Upper lobe of right lung (tissue), 1 donor: ENCODE measurements around the gene TMEM238L. TPM values are rescaled to one million over a fixed set of nuclear protein-coding genes. Genes with fewer than 3 reads are reported as not detected.

Source experiments
- ATAC-seq: fragments of 200-7000 bp; cut with Tn5 transposase; one replicate; pipeline ENCODE4 v1.9.1; 2020; ENCODE audit warnings: mild to moderate bottlenecking, moderate library complexity
- DNase-seq: peaks from one replicate; pipeline ENCODE4 v3.0.0-alpha.2; 2020
- H3K27ac ChIP-seq: fragments of 200-600 bp; one replicate; pipeline ENCODE4 v1.8.0; 2022
- H3K27me3 ChIP-seq: fragments of 200-600 bp; one replicate; pipeline ENCODE4 v1.8.0; 2022; ENCODE audit warnings: mild to moderate bottlenecking
- H3K36me3 ChIP-seq: fragments of 200-600 bp; one replicate; pipeline ENCODE4 v1.8.0; 2022
- H3K4me1 ChIP-seq: fragments of 200-600 bp; one replicate; pipeline ENCODE4 v1.8.0; 2022
- H3K4me3 ChIP-seq: fragments of 200-600 bp; one replicate; pipeline ENCODE4 v1.8.0; 2022; ENCODE audit warnings: mild to moderate bottlenecking
- H3K9me3 ChIP-seq: fragments of 200-600 bp; one replicate; pipeline ENCODE4 v1.8.0; 2022
- intact Hi-C: fragments of 100-400 bp; cut with DNase I; formaldehyde crosslinking; loops from one replicate; pipeline ENCODE4 v1.11.0; 2022
- total RNA-seq: library from RNA; stranded (reverse); fragmentation: NEBNext Ultra II Directional; extraction: Animal tissue kit (Norgen Biotek cat#: 25700); gene quantifications from one replicate; pipeline ENCODE4 v1.2.1, GENCODE V29; 2021
- TF ChIP-seq, protein P1 (sequence below): fragments of 200-600 bp; IDR thresholded peaks from one replicate; pipeline ENCODE4 v1.8.0; 2022; ENCODE audit warnings: antibody characterized with exemption
- donor health status: DM: no; HTN: yes; CAD: no; lungs with severe emphysema.

The TMEM238L gene
- total RNA-seq, 1 donor from 2014 or later: not detected

DNA sequence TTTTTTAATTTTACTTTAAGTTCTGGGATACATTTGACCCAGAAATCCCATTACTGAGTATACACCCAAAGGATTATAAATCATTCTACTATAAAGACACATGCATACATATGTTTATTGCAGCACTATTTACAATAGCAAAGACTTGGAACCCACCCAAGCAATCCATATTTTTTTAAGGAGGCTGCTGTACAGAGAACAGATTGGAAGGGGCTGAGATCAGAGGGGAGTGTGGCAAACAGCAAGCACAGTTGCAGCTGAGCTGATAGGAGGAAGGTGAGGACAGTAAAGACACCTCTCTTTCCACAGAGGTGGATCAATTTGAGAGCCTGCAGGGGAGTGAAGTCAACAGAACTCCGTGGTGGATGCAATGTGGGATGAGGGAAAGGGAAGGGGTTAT lies 10.2 kb upstream of the TMEM238L start:
- Histone ChIP-seq H3K27ac (no peak overlapping the region), H3K4me1 (no peaks in the 10 kb centered on the region), H3K36me3 (no peaks in the 10 kb centered on the region), H3K27me3 (no peaks in the 10 kb centered on the region), H3K9me3 (no peaks in the 10 kb centered on the region), H3K4me3 (no peak overlapping the region)
- intact Hi-C loops: no loop called here
- DNase-seq (no peak), ATAC-seq (no peak)
- TF ChIP-seq, protein P1, sequence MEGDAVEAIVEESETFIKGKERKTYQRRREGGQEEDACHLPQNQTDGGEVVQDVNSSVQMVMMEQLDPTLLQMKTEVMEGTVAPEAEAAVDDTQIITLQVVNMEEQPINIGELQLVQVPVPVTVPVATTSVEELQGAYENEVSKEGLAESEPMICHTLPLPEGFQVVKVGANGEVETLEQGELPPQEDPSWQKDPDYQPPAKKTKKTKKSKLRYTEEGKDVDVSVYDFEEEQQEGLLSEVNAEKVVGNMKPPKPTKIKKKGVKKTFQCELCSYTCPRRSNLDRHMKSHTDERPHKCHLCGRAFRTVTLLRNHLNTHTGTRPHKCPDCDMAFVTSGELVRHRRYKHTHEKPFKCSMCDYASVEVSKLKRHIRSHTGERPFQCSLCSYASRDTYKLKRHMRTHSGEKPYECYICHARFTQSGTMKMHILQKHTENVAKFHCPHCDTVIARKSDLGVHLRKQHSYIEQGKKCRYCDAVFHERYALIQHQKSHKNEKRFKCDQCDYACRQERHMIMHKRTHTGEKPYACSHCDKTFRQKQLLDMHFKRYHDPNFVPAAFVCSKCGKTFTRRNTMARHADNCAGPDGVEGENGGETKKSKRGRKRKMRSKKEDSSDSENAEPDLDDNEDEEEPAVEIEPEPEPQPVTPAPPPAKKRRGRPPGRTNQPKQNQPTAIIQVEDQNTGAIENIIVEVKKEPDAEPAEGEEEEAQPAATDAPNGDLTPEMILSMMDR: no peak

GRCh38 chr17:10812674-10813073 lies 8.8 kb upstream of the TMEM238L start:
- TF ChIP-seq, protein P1: no peak
- no peaks in the 10 kb centered on the region for H3K36me3 ChIP-seq
- H3K4me3 ChIP-seq: no peak overlapping the region
- no peaks in the 10 kb centered on the region for H3K27me3 ChIP-seq
- H3K27ac ChIP-seq: no peak overlapping the region
- ATAC-seq (no peak), DNase-seq (no peak)
- no peaks in the 10 kb centered on the region for H3K9me3 ChIP-seq
- intact Hi-C loops: no loop called here
- no peaks in the 10 kb centered on the region for H3K4me1 ChIP-seq

- Histone ChIP-seq H3K27me3 (no peaks in the 10 kb centered on the region), H3K36me3 (no peaks in the 10 kb centered on the region), H3K27ac (no peak overlapping the region), H3K4me1 (no peaks in the 10 kb centered on the region), H3K4me3 (no peak overlapping the region), H3K9me3 (no peaks in the 10 kb centered on the region)
- DNase-seq (no peak), ATAC-seq (no peak)
- intact Hi-C loops: no loop called here
- TF ChIP-seq, protein P1: no peak
Observed at GRCh38 chr17:10809605-10810004, 5.7 kb upstream of the TMEM238L start.

DNA sequence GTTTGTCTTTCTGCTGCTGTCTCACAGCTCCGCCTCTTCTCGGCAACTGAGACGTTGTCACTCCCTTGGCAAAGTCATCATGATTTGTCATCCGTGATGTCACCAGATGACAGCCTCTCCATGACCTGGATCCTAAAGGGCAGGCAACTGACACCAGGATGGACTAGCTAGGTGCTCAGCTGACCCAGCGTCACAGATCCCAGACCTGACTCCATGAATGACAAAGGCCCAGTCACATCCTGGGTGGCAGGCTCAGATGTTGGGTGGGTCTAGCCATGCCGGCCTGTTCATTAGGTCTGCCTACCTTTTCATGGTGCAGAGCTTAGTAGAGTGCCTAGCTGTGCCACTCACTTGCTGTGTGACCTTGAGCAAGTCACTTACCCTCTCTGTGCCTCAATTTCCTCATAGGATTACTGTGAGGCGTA lies 3.8 kb upstream of the TMEM238L start:
- DNase-seq: no peak
- Histone ChIP-seq H3K4me3 (no peak overlapping the region), H3K27me3 (no peaks in the 10 kb centered on the region), H3K4me1 (no peaks in the 10 kb centered on the region), H3K36me3 (no peaks in the 10 kb centered on the region), H3K27ac (no peak overlapping the region), H3K9me3 (no peaks in the 10 kb centered on the region)
- TF ChIP-seq, protein P1: no peak
- ATAC-seq: no peak
- intact Hi-C loops: no loop called here

DNA sequence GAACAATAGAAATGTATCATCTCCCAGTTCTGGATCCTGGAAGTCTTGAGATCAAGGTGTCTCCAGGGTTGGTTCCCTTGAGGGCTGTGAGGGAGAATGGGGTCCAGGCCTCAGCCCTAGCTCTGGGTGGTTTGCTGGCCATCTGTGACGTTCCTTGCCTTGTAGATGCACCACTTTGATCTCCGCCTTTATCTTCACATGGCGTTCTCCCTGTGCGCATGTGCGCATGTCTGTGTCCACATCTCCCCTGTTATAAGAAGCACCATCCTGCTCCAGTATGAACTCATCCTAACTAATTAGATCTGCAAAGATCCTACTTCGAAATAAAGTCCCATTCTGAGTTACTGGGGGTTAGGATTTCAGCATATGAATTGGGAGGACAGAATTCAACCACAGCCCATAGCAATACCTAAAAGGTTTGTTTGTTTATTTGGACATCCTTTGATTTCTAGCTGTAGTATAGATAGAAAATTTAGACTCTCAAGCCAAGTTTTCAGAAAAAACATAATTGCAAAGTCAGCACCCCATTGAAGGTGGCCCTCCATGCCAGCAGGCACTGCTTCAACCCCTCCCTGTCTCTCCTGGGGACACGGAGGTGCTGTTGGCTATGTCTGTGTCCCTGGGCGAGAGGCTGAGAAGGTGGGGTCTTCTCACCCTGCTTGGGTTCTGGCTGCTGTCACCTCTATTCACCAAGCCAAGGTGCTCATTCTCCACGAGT lies 2.8 kb upstream of the TMEM238L start:
- Histone ChIP-seq H3K9me3 (no peaks in the 10 kb centered on the region), H3K27ac (no peak overlapping the region), H3K4me1 (no peaks in the 10 kb centered on the region), H3K27me3 (no peaks in the 10 kb centered on the region), H3K4me3 (no peak overlapping the region), H3K36me3 (no peaks in the 10 kb centered on the region)
- DNase-seq (no peak), ATAC-seq (no peak)
- TF ChIP-seq, protein P1: no peak
- intact Hi-C loops: no loop called here

DNA sequence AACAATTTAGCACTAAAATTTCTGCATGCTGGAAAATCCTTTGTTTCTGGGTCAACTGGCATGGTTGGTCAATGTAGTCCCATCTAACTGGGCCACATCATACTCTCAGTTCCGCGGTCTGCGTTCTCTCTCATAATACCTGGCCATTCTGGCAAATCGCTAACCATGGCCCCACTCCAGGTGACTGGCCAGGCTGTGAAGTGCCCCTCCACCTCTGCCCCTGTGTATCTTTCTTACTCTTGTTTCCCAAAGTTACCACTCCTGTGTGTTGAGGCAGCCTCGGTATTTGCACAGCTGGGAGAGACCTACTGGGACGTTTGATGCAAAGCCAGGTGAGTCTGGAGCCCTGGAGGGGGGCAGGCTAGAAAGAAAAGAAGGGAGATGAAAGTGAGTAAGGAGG lies 2.0 kb upstream of the TMEM238L start:
- H3K27ac ChIP-seq: no peak overlapping the region

More for the DNA sequence above, 2.0 kb upstream of the TMEM238L start:
- no peaks in the 10 kb centered on the region for H3K4me1 ChIP-seq
- peak; percentile 10 for ATAC-seq
- H3K9me3 ChIP-seq: no peaks in the 10 kb centered on the region
- H3K27me3 ChIP-seq: no peaks in the 10 kb centered on the region
- TF ChIP-seq, protein P1: no peak
- intact Hi-C loops: no loop called here
- no peak for DNase-seq
- no peak overlapping the region for H3K4me3 ChIP-seq
- no peaks in the 10 kb centered on the region for H3K36me3 ChIP-seq
